NCI-H446 treated with DMSO at 0.1 percent for 48 hours (cell line): ENCODE measurements around the gene NIPAL1.

Source experiments
- DNase-seq: peaks from one replicate; lab custom pipeline; 2025; lab: John Stamatoyannopoulos, UW

Gene NIPAL1

GRCh38 chr4:48067536-48067935, 51.0 kb downstream of the NIPAL1 start:
- no peak for DNase-seq

- no peak for DNase-seq
Measured at GRCh38 chr4:48068182-48068581, 51.6 kb downstream of the NIPAL1 start.

DNA sequence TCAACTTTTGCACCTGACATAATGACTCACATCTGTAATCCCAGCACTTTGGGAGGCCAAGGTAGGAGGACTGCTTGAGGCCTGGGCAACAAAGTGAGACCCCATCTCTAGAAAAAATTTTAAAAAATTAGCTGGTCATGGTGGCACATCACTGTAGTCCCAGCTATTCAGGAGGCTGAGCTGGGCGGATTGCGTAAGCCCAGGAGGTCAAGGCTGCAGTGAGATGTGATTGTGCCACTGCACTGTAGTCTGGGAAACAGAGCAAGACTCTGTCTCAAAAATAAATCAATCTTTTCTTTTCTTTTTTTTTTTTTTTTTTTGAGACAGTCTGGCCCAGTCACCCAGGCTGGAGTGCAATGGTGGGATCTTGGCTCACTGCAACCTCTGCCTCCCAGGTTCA, 52.5 kb downstream of the NIPAL1 start:
- DNase-seq, result no peak

- no peak for DNase-seq
Measured at GRCh38 chr4:48071191-48071590, 54.6 kb downstream of the NIPAL1 start.

DNA sequence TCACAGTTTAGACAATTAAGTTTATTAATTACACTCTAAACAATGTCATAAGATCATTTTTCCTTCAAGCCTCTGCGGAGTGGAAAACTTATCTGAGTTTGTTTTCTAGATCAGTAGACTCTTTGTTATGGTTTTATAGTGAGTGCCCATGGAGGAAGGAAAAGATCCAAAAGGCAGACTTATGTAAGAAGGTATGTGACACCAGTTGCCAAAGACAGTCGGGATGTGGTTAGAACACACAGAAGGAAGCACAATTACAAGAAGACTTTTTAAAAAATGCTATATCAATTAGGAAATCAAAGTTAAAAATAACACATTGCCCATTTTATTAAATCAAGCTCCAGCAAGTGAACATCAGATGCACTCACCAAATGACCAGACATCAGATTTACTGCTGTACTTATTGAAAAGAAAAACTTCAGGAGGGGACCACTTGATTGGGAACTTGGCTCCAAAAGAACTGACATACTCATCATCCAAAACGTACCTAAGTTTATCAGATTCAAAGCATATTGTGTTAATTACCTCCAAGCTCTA, 57.1 kb downstream of the NIPAL1 start:
- no peak for DNase-seq

DNA sequence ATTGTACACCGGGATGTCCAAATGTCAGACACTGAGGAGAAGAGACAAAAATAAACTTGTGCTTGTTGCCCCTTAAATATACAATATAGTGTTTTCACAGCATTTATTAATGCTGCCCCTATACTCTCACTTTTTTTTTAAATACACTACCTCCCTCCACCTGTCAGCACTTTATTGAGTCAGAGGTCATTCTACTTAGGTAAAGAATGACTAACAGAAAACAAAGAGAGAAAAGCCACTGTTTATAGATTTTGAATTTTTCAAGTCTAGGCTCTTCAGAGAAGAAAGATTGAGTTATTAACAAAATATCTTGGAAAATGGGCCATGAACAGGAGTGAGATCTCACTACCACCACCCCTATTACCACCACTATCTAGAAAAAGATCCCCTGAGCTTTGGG, 58.1 kb downstream of the NIPAL1 start:
- no peak for DNase-seq

GRCh38 chr4:48078425-48078824, 61.9 kb downstream of the NIPAL1 start:
- no peak for DNase-seq

- DNase-seq, result no peak
Measured at GRCh38 chr4:48078862-48079655, 62.5 kb downstream of the NIPAL1 start.

DNA sequence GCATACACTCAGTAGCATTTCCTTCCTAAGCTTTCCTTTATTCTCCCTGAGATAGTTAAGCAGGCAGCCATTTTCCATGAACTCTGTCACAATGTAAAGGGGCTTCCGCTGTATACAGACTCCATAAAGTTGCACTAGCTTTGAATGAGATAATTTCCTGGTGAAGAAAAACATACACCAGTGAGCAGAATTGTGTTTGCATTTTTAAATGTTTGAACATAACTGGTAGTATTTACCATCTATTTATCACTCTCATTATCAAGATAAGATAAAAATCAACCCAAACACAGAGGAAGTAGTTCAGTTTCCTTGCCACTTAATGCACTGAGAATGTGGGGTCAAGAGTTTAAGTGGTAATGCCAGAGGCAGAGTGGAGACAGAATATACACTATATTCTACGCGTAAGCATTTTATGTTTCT, 63.4 kb downstream of the NIPAL1 start:
- no peak for DNase-seq

GRCh38 chr4:48081196-48081595, 64.6 kb downstream of the NIPAL1 start:
- no peak for DNase-seq

- no peak for DNase-seq
Measured at GRCh38 chr4:48082956-48083355, 66.4 kb downstream of the NIPAL1 start.

GRCh38 chr4:48085821-48086589, 69.4 kb downstream of the NIPAL1 start:
- DNase-seq, result no peak
